MM.1S (cell line): ENCODE measurements around the gene ACAP2.

Source experiments
- DNase-seq: peaks from one replicate; pipeline ENCODE4 v3.0.0-alpha.2; 2015
- H2AFZ ChIP-seq: fragments of 300-600 bp; sonication (generic); 2 replicates; pipeline ENCODE4 v1.6.0; 2016; ENCODE audit warnings: antibody characterized with exemption, low read length
- H3F3A ChIP-seq: fragments of 300-600 bp; sonication (generic); 2 replicates; pipeline ENCODE4 v1.6.1; 2016; ENCODE audit warnings: mild to moderate bottlenecking, antibody characterized with exemption, low read length, moderate library complexity, mixed read lengths; ENCODE audit not compliant: insufficient read depth
- H3K27ac ChIP-seq: fragments of 300-600 bp; sonication (generic); 2 replicates; pipeline ENCODE4 v1.5.1; 2016; ENCODE audit warnings: mild to moderate bottlenecking, low read length
- H3K27me3 ChIP-seq: fragments of 300-600 bp; sonication (generic); replicated peaks from 2 replicates; pipeline ENCODE4 v1.6.0; 2016; ENCODE audit warnings: low read length; ENCODE audit not compliant: insufficient read depth
- H3K36me3 ChIP-seq: fragments of 300-600 bp; sonication (generic); replicated peaks from 2 replicates; pipeline ENCODE4 v1.6.1; 2016; ENCODE audit warnings: mild to moderate bottlenecking, low read length, mixed read lengths; ENCODE audit not compliant: insufficient read depth
- H3K4me1 ChIP-seq: fragments of 300-600 bp; sonication (generic); 2 replicates; pipeline ENCODE4 v1.6.1; 2016; ENCODE audit warnings: low read length, mixed read lengths
- H3K4me2 ChIP-seq: fragments of 300-600 bp; sonication (generic); 2 replicates; pipeline ENCODE4 v1.6.0; 2016; ENCODE audit warnings: low read depth, low read length
- H3K4me3 ChIP-seq: fragments of 300-600 bp; sonication (generic); 2 replicates; pipeline ENCODE4 v1.5.1; 2016; ENCODE audit warnings: low read length, mixed read lengths
- H3K79me2 ChIP-seq: fragments of 300-600 bp; sonication (generic); 2 replicates; pipeline ENCODE4 v1.6.1; 2016; ENCODE audit warnings: mixed run types, low read length, mixed read lengths
- H3K9ac ChIP-seq: fragments of 300-600 bp; sonication (generic); 2 replicates; pipeline ENCODE4 v1.6.1; 2016; ENCODE audit warnings: low read length, mixed read lengths
- H3K9me2 ChIP-seq: fragments of 300-600 bp; sonication (generic); replicated peaks from 2 replicates; pipeline ENCODE4 v1.6.1; 2016; ENCODE audit warnings: mild to moderate bottlenecking, low read length, mixed read lengths; ENCODE audit not compliant: insufficient read depth
- H3K9me3 ChIP-seq: fragments of 300-600 bp; sonication (generic); replicated peaks from 2 replicates; pipeline ENCODE4 v1.6.1; 2016; ENCODE audit warnings: mild to moderate bottlenecking, low read length, mixed read lengths; ENCODE audit not compliant: insufficient read depth
- H4K20me1 ChIP-seq: fragments of 300-600 bp; sonication (generic); 2 replicates; pipeline ENCODE4 v1.6.1; 2016; ENCODE audit warnings: mild to moderate bottlenecking, low read length, moderate library complexity, mixed read lengths; ENCODE audit not compliant: insufficient read depth
- EZH2 ChIP-seq: fragments of 300-600 bp; sonication (generic); optimal IDR thresholded peaks from 2 replicates; pipeline ENCODE3; 2017; ENCODE audit warnings: low read depth, mild to moderate bottlenecking, antibody characterized with exemption, low read length, mixed read lengths
- EZH2phosphoT487 ChIP-seq: fragments of 300-600 bp; sonication (generic); IDR thresholded peaks from 2 replicates; pipeline ENCODE4 v1.6.1; 2018; ENCODE audit warnings: antibody characterized with exemption, low read length
- TF ChIP-seq, protein P1 (sequence below): fragments of 300-600 bp; sonication (generic); IDR thresholded peaks from 2 replicates; pipeline ENCODE4 v1.5.1; 2016; ENCODE audit warnings: antibody characterized with exemption, low read length, mixed read lengths

Gene ACAP2

GRCh38 chr3:195239121-195239520, 203.7 kb downstream of the ACAP2 start:
- Histone ChIP-seq H3K9ac (no peak overlapping the region), H2AFZ (no peak overlapping the region), H3K4me3 (no peak overlapping the region), H3K4me1 (no peaks in the 10 kb centered on the region), H3K9me2 (no peaks in the 10 kb centered on the region), H3K4me2 (no peak overlapping the region), H3F3A (no peaks in the 10 kb centered on the region), H3K27me3 (no peaks in the 10 kb centered on the region), H3K27ac (no peak overlapping the region), H3K79me2 (no peaks in the 10 kb centered on the region), H3K36me3 (no peaks in the 10 kb centered on the region), H3K9me3 (no peaks in the 10 kb centered on the region), H4K20me1 (no peaks in the 10 kb centered on the region)
- DNase-seq: no peak
- no peak for TF ChIP-seq EZH2
- TF ChIP-seq EZH2phosphoT487: no peak
- TF ChIP-seq, protein P1, sequence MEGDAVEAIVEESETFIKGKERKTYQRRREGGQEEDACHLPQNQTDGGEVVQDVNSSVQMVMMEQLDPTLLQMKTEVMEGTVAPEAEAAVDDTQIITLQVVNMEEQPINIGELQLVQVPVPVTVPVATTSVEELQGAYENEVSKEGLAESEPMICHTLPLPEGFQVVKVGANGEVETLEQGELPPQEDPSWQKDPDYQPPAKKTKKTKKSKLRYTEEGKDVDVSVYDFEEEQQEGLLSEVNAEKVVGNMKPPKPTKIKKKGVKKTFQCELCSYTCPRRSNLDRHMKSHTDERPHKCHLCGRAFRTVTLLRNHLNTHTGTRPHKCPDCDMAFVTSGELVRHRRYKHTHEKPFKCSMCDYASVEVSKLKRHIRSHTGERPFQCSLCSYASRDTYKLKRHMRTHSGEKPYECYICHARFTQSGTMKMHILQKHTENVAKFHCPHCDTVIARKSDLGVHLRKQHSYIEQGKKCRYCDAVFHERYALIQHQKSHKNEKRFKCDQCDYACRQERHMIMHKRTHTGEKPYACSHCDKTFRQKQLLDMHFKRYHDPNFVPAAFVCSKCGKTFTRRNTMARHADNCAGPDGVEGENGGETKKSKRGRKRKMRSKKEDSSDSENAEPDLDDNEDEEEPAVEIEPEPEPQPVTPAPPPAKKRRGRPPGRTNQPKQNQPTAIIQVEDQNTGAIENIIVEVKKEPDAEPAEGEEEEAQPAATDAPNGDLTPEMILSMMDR: no peak

- no peaks in the 10 kb centered on the region for H3K4me1 ChIP-seq
- no peaks in the 10 kb centered on the region for H3K9me2 ChIP-seq
- no peaks in the 10 kb centered on the region for H3K79me2 ChIP-seq
- H3K27me3 ChIP-seq: no peaks in the 10 kb centered on the region
- no peaks in the 10 kb centered on the region for H3K36me3 ChIP-seq
- no peak for TF ChIP-seq EZH2phosphoT487
- no peak for TF ChIP-seq EZH2
- TF ChIP-seq, protein P1: no peak
- no peak overlapping the region for H3K4me3 ChIP-seq
- no peak overlapping the region for H2AFZ ChIP-seq
- no peaks in the 10 kb centered on the region for H3F3A ChIP-seq
- H3K4me2 ChIP-seq: no peak overlapping the region
- H3K9ac ChIP-seq: no peak overlapping the region
- no peak overlapping the region for H3K27ac ChIP-seq
- no peaks in the 10 kb centered on the region for H4K20me1 ChIP-seq
- DNase-seq: no peak
- no peaks in the 10 kb centered on the region for H3K9me3 ChIP-seq
These were observed 204.2 kb downstream of the ACAP2 start for GRCh38 chr3:195238586-195239118.

GRCh38 chr3:195238081-195238571, 204.7 kb downstream of the ACAP2 start:
- H3K27ac ChIP-seq: no peak overlapping the region

More at GRCh38 chr3:195238081-195238571, 204.7 kb downstream of the ACAP2 start:
- H3K27me3 ChIP-seq: no peaks in the 10 kb centered on the region
- H3K9ac ChIP-seq: no peak overlapping the region
- H3K4me2 ChIP-seq: no peak overlapping the region
- H3K4me3 ChIP-seq: no peak overlapping the region
- H3K36me3 ChIP-seq: no peaks in the 10 kb centered on the region
- H4K20me1 ChIP-seq: no peaks in the 10 kb centered on the region
- no peak overlapping the region for H2AFZ ChIP-seq
- TF ChIP-seq EZH2phosphoT487 (no peak), EZH2 (no peak)
- TF ChIP-seq, protein P1: no peak
- no peaks in the 10 kb centered on the region for H3K9me3 ChIP-seq
- H3K9me2 ChIP-seq: no peaks in the 10 kb centered on the region
- H3K79me2 ChIP-seq: no peaks in the 10 kb centered on the region
- H3K4me1 ChIP-seq: no peaks in the 10 kb centered on the region
- no peak for DNase-seq
- no peaks in the 10 kb centered on the region for H3F3A ChIP-seq
